ENCODE results near the gene LDHD.
"Not testable (repeated sequence)": the region's sequence is repeated elsewhere in the genome, so short reads cannot be mapped to it uniquely, and the experiment has no call there.

Gene LDHD

DNA sequence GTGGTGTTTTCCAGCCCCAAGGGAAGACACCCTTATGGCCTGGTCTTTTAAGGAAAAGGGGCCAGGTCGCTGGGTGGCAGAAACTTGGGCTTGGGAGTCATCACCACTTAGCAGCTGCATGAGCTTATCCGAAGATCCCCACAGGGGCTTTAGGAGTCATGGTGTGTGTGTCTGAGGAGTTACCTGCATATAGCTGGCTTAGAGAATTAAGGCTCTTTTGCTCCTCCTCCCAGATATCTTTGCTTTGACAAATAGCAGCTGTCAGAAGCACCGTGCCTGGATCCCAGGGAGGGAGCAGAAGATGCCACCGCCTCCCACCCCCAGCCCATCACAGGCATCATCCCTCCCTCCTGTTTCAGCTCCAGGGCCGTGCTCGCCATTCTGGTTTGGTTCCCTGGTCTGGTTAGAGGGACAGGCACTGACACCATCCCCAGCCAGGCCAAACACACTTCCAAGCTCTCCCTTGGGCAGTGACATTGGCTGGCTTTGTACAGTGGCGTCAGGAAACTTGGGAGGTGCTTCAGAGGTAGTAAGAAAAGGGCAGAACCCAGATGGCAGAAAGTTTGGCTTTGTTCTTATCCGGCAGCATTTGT, 17.4 kb downstream of the LDHD start:
- DNase-seq = no peak

DNA sequence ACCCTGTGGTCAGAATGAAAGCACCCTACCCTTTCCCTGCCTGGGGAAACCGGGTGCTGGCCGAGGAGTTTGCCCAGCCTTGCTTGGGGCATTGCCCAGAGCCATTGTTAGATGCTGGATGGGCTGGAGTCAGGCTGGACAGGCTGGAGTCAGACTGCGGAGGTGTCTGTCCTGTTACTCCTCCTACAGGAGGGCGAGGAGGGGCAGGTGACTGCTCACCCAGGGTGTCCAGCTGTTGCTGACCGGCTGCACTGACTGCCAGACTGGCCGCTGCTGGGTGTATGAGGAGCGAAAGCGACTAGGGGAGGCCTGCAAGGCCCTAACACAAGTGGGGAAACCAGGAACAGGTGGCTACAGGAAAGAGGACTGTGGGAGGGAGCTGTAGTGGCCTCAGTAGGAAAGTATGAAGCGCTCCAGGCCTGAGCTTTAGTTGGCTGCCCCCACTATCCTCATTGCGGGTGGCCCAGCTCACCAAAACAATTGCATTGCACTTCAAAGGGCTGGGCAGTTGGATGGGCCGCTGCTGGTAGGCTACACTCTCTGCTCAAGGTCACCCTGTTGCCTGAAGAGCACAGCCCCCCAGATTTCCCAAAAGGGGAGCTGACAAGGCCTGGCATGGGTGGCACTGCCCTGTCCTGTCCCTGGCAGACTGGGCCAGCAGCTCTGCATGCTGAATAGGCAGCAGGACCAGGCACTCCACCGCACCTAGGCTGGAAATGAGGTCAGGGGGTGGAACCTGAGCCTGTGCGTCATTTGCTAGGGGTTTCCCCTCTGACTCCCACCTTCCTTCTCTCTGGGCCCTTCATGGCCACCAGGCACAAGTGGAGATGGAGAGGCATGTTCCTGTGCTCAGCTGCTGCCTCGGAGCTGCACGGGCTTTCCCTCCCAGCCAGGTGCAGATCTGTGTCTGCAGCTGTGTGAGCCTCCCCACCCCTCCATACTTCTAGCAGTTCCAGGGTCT, 18.4 kb downstream of the LDHD start:
- no peak for DNase-seq

DNA sequence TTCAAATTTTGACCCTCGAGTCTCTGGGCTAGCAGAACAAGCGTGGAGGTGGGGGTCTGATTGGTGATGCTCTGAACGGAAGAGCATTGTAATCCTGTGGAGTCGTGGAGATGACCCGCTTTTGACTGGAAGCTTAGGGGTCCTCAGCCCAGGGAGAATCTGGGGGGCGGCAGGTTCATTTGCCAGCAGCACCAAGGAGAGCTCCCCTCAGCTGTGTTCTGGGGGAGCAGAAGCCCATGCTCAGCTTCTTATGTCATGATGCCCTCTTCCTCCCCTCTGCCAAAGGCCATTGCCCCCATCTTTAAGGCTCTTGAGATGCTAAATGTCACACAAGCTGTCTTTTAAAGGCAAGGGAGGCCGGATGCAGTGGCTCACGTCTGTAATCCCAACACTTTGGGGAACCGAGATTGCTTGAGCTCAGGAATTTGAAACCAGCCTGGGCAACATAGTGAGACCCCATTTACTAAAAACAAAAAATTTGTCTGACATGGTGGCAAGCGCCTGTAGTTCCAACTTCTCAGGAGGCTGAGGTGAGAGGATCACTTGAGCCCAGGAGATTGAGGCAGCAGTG, 19.3 kb downstream of the LDHD start:
- no peak for DNase-seq

DNA sequence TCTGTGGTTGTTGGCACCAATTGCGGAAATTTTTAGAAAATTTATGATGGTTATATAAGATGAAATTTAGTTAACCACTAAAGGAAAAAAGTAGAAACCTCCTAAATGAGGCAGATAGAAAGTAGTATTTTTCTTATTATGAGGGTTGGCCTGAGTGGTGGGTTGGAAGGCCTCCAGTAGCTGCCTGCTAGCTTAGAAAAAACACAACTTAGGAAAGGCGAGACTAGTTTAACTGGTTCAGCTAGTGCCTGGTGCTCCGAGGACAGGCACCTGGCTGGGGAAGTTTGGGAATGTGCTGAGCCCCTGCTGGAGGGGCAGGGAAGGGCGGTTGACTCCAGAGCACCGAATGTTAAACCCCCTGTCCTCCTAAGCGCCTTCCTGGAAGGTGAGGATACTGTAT, 19.9 kb downstream of the LDHD start:
- no peak for DNase-seq

DNA sequence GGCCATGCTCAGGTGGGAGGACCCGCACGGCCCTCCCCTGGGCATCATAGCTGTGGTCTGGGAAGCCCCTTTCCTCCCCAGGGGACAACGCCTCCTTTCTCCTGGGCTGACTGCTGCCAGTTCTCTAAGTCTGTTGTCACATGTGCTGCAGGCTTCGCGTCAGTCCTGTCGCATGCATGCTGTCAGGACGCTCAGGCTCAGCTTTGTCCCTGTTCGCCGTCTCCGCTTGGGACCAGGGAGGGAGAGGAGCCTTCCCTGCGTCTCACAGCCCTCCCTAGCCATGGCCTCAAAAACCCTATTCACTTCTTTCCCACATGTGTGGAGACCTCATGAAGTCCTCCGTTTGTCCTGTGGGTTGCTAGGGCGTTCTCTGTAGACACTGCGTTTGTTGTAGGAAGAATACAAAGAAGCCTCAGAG, 21.4 kb downstream of the LDHD start:
- no peak for DNase-seq

DNA sequence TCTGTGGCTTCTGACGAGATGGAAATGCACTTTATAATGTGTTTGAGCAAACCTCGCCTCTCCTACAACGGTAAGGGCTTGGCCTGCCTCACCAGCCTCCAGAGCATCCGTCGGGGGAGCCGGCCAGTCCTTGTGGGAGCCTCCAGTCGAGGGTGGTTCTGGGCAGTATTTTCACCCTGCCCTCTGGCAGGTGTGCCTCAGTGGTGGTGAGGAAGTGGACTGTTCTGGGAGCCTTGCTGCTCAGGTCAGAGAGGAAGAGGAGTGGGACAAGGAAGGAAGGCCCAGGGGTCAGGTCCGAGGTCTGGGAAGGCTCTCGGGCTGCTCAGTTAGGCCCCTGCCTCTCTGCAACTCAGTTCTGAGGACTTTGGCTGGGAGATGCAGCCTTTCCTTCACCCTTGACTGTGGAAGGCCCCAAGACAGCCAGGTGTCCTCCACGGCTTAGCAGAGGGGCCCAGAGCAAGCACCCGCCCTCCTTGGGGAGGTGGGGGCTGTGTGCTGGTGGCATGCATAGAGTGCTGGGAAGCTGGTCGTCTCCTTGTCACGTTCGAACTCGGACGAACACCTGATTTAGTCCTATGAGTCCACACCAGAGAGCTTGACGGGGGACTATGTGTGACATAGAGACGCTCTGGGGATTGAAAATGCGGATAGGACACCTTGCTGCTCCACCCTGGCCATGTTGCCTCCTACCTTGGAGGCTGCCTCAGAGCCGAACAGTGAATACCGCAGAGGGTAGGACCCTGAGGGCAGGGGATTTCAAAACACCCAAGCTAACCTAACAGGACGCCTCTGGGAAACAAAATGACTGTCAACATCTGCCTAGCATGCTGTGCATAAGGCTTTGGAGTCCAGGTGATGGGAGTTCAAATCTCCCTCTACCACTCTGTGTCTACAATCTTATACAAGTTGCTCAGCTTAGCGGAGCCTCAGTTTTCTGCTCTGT, 22.7 kb downstream of the LDHD start:
- DNase-seq = no peak

DNA sequence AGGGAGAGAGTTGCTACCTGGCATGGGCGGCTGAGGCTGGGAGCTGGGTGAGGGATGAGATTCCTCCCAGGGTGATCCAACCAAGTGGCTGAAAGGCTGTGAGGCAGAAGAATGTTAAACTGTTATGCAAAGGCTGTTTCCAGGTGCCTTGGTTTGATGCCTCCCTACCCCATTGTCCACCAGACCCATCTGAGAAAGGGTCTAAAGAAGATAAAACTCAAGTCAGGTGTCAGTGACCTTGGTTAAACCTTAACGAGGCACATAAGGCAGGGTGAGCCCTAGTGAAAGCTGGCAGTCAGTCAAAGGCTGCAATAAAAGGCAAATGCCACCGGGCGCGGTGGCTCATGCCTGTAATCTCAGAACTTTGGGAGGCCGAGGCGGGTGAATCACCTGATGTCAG, 23.8 kb downstream of the LDHD start:
- no peak for DNase-seq

DNA sequence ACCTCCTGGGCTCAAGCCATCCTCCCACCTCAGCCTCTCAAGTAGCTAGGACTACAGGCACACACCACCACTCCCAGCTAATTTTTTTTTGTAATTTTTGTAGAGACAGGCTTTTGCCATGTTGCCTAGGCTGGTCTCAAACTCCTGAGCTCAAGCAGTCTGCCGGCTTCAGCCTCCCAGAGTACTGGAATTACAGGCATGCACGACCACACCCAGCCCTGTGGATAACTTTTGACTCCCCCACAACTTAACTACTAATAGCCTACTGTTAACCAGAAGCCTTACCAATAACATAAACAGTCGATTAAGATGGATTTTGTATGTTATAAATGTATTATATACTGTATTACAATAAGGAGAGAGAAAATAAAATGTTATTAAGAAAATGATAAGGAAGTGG, 25.0 kb downstream of the LDHD start:
- not testable (repeated sequence) for DNase-seq

DNA sequence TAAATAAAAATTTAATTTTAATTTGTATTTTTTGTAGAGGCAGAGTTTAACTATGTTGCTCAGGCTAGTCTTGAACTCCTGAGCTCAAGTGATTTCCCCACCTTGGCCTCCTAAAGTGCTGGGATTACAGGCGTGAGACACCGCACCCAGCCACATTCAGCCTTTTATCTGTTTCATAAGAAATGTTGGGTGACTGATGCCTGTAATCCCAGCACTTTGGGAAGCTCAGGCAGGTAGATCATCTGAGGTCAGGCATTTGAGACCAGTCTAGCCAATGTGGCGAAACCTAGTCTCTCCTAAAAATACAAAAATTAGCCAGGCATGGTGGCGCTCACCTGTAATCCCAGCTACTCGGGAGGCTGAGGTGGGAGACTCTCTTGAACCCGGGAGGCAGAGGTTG, 25.7 kb downstream of the LDHD start:
- DNase-seq = not testable (repeated sequence)

DNA sequence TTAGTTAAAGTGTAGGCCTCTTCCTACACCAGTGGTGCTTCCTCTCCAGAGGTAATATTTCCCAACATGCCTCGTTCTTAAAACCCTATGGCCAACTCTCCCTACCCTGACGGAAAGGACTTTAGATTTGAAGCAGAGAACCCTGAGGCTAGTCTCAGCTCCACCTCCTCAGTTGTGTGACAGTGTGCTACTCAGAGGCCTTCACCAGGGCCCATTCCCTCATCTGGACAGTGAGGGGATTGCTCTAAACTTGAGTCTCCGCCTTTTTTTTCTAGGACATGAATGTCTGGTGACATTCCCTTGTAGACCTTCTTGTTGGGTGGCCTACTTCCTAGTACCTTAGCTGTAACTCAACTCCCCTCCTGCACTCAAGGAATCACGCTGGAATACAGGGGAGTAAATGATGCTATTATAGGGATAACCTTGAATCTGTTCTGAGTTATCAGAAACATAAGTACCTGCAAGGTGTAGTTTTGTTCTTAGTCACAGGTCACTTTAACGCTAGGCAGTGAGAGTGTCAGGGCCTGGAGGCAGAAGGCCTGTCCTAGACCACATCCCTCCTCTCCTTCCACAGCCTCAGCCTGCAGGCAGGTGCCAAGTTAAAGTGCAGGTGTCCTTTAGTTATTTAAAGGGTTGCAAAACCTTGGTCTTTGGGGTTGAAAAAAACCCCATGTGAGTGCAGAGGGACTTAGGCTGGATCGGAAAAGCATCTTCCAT, 26.9 kb downstream of the LDHD start:
- DNase-seq = no peak

DNA sequence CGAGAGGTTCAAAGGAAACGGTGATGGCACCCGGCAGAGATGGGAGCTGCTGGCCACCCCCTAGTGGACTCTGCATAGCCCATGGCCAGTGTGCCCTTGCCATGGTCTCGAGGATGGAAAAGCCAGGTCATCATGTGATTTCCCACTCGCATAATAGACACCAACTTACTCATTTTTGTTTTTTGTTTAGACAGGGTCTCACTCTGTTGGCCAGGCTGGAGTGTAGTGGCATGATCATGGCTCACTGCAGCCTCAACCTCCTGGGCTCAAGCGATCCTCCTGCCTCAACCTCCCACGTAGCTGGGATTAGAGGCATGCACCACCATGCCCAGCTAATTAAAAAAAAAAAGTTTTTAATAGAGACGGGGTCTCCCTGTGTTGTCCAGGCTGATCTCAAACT, 27.6 kb downstream of the LDHD start:
- DNase-seq = no peak

DNA sequence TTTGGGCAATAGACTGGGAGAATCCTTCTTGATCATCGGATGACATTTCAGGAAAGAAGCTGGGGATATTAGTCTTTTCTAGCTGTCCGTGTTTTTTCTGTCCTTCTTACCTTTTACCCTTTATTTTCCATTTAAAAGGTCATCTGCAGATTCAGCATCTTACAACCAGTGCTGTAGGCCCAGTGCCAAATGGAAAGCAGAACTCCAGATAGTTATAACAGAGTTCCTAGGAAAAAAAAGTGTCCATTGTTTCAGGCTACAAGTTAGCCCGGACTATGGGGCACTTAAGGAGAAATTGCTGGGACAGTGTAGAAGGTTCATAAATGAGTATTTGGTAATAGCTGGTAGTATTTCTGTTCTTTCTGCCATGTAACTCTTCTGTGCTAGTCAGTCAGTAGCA, 28.4 kb downstream of the LDHD start:
- no peak for DNase-seq

DNA sequence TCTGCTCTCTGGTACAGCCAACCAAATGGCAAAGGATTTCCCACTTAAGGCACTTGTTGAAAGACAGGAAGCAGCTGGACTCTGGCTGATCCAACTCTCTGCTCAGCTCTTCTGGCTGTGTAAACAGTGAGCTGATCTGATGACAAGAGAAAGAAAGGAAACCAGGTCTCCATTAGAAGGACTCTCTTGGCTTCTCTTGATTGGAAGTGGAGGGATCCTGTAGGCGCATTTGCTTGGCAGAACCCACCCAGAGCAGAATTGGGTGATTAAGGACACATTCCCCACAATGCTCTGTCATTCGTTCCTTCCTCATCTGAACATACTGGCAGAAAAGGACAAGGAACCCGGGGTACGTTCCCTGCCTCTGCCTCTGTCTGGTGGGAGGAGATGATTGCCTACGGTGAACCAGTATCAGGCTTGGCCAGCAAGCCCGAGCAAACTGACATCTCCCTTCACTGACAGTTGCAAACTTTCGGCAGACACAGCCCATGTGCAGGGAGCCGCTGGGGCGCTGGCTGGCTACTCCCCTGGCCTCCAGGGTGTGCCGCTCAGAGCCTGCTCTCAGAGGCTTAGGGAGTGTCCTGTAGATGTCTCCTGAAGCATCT, 29.1 kb downstream of the LDHD start:
- no peak for DNase-seq

DNA sequence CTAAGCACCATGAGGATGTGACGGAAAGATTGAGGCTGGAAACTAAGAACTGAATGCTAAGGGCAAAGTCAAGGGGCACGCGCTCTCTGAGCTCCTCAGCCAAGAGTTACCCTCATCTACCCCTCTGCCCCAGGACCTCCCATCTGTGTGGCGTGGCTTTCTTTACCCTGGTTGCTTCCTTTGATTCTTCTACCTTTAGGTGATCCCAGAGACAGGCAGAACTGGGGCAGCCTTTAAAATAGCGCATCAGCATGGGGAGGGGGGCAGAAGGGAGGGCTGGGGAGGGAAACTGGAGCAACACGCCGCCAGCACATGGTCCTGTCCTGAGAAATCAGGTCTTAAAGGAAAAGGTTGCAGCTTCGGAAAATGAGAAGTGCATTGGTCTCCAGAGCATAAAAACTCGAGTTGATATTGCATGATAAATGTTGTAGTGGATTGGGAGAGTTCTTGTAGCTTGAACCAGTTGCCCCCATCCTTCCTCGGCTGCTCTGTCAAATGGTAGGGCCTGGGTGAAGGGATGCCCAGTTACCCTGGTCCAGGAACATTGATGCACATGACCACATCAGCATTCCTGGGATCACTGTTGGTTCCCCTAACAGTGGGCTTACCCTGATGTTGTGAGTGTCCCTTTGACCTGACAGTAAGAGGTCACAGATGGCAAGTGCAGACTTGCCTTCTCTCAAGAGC, 29.7 kb downstream of the LDHD start:
- no peak for DNase-seq

DNA sequence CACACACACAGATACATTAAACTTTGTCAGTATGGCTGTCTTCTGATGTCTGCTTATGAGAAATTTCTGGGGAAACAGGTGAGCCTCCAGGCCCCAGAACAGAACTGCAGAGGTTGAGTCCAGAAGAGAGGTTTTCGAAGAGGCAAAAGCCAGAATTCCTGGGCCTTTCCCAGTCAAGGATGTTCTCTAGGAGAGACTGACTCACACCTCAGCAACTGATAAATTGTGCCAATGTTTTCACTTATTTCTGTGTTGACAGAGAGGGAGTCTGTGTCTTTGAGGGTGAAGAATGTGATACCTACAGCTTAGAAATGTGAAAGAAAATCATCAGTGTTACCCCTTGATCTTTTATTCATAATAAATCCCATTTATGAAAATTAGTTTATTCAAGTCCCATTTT, 30.3 kb downstream of the LDHD start:
- DNase-seq = no peak

DNA sequence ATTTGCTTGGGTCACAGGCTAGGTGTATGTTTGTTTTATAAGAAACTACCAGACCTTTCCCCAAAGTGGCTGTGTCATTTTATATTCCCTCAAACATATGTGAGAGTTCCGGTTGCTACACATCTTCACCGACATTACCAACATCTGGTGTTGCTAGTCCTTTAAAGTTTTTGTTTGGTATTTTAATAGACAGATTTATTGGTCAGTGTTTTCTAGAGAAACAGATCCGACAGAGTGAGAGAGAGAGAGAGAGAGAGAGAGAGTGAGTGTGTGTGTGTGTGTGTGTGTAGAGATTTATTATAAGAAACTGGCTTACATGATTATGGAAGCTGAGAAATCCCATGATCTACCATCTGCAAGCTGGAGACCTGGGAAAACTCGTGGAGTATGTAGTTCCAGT, 31.0 kb downstream of the LDHD start:
- DNase-seq = no peak

DNA sequence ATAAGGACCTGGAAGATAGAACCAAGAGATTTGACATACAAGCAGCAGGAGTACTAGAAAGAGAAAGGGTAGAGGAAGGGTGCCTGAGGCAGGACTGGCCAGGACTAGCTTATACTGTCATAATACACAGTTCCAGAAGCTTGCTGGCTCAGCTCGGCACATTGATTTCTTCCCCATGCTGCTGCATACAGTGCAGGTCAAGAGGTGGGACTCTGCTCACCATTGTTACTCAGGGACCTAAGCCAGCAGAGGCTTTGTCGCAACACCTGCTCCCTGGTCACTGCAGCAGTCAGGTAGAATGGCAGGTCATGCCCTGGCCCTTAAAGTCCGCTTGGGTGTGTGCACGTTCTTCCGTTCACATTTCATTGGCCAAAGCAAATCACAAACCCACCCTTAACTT, 32.8 kb downstream of the LDHD start:
- DNase-seq = no peak

DNA sequence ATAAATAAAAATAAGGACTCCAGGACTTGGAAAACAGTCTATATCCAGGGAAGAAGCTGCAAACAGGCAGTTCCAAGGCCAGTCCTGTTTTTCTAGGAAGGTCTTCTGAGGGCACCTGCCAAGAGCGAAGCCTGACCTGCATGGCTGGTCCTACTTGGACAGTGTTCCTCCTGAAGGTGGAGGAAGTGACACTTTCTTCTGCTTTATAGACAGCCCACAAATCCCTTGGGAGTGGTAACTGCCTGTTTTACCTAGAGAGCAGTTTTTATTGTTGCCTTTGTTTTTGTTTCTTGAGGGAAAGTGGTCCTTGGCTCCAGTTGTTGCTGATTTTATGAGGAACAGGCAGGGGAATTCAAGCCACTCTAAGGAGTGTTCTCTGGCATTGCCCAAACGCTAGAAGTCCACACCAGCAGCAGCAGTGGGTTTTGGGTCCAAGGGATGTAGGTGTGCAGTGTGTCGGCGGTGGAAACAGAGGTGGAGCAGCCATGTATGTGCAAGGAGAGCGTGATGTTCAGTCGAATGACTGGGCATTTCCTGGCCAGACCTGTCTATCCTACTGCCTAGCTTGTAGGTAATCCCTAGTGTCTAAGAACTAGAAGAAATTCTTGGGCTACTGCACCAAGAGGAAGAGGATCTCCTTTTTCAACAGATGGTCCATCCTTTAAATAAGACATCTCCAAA, 35.3 kb downstream of the LDHD start:
- no peak for DNase-seq

DNA sequence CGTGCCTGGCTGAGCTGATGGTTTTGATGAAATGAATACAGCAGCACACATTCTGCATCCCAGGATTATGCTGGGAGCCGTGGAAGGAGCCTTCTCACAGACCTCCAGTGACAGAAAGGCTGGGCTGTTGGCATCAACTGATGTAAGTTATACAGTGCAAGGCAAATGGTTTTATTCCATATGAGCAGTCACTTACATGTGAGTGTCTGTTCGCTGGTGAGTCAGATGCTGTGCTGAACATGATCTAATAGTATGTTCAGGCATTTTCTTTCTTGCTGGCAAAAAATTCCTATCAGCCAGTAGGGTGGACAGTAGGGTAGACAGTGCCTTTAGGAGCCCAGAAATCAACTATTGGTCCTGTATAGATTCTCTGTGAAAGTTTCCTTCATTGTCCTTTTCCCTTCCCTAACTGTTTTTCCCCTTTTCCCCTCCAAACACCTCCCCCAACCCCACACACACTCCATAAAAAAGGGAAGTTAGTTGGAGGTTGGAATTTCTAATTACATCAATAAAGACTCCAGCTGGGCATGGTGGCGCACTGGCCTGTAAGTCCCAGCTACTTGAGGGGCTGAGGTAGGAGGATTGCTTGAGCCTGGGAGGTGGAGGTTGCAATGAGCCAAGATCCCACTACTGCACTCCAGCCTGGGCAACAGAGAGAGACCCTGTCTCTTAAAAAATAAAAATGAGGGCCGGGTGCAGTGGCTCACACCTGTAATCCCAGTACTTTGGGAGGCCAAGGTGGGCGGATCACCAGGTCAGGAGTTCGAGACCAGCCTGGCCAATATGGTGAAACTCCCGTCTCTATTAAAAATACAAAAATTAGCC, 36.2 kb downstream of the LDHD start:
- DNase-seq = no peak
